Measurements from ENCODE around the gene RHBDD1.

RHBDD1 gene

DNA sequence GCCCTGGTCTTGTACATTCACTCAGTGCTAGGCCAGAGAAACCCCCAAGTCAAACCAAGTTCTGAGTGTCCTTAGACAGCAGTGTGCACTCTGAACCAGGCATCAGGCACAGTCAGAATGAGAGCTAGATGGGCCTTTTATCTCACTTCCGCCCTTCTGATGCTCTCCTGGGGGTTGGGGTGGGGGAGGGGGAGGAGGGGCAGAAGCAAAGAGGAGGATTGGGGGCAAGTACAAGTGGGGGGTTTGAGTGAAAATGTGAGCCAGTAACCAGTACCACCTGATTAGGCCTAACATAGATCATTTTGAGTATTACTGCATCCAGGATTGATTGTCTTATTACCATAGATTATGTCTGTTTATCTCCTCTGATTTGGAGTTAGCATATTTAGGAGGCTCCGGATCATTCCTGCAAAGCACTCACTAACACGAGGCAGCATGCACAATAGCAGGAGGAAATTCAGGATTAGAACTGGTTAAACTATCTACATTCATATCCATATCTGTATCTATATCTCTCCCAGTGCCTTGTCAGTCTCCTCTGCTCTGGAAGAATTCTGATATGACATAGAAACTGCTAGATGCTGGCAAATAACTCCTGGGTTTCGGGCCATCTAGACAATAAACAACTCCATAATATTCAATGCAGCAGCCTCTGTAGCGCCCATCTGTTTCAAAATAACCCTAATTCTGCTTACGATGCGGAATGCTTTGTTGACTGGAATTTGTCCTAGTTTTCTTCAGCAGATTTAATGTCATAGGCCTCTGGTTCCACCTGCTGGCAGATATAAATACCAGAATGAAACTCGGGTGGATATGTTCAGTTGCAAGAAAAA is 149.1 kb downstream of the RHBDD1 start:
- H3K4me3 ChIP-seq (ENCODE audit: low read depth, low read length) = no peak overlapping the region
- peak; percentile 82 for DNase-seq (ENCODE audit: low read depth)
- in situ Hi-C loops (cut with HindIII; ENCODE audit: low sequenced_read_pairs) = loop anchor here (25.0 kb wide), 2 partner anchors 173 to 1323 kb away; no protein-coding TSS in a partner anchor
- TF ChIP-seq, protein P1, sequence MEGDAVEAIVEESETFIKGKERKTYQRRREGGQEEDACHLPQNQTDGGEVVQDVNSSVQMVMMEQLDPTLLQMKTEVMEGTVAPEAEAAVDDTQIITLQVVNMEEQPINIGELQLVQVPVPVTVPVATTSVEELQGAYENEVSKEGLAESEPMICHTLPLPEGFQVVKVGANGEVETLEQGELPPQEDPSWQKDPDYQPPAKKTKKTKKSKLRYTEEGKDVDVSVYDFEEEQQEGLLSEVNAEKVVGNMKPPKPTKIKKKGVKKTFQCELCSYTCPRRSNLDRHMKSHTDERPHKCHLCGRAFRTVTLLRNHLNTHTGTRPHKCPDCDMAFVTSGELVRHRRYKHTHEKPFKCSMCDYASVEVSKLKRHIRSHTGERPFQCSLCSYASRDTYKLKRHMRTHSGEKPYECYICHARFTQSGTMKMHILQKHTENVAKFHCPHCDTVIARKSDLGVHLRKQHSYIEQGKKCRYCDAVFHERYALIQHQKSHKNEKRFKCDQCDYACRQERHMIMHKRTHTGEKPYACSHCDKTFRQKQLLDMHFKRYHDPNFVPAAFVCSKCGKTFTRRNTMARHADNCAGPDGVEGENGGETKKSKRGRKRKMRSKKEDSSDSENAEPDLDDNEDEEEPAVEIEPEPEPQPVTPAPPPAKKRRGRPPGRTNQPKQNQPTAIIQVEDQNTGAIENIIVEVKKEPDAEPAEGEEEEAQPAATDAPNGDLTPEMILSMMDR (IDR thresholded peaks at IDR 0.05; ENCODE audit: low read depth, low read length, missing control alignments) = peak; percentile 62

DNA sequence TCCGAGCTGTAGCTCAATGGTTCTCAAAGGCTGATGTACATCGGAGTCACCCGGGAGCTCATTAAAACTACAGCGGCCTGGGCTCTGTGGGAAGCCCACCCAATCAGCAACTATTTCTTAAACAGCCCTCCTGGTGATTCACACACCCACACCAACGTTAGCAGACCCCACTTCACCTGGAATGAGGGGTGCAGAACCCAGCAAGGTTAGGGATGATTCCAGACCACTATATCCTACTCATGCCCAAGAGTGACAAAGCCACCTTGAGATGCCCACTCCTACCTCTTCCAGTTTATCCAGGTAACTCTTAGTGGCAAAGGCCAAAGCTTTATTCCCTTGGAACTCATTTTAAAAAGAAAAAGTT is 149.7 kb downstream of the RHBDD1 start:
- H3K4me3 ChIP-seq (ENCODE audit: low read depth, low read length) = no peak overlapping the region
- TF ChIP-seq, protein P1 (IDR thresholded peaks at IDR 0.05; ENCODE audit: low read depth, low read length, missing control alignments) = no peak
- DNase-seq (ENCODE audit: low read depth) = no peak
- in situ Hi-C loops (cut with HindIII; ENCODE audit: low sequenced_read_pairs) = loop anchor here (25.0 kb wide), 2 partner anchors 173 to 1323 kb away; no protein-coding TSS in a partner anchor

DNA sequence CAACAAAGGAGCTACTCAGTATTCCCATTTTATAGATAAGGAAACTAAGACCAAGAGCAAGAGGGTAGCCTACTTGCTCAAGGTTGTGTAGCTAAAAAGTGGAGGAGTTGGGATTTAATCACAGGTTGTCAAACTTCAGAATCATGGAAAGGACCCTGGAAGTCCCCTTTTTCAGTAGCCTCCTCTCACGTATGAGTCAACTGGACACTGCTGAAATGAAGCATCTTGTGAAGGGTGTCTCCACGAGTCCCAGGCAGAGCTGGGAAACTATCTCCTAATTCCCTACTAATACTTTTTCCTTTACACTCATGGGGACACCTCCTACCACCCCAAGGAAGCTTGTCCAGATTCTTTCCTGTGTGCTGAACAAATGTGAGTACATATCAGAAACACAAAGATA is 155.8 kb downstream of the RHBDD1 start:
- in situ Hi-C loops (cut with HindIII; ENCODE audit: low sequenced_read_pairs) = loop anchor here (25.0 kb wide), 2 partner anchors 179 to 1329 kb away; no protein-coding TSS in a partner anchor
- no peak overlapping the region for H3K4me3 ChIP-seq (ENCODE audit: low read depth, low read length)

DNA sequence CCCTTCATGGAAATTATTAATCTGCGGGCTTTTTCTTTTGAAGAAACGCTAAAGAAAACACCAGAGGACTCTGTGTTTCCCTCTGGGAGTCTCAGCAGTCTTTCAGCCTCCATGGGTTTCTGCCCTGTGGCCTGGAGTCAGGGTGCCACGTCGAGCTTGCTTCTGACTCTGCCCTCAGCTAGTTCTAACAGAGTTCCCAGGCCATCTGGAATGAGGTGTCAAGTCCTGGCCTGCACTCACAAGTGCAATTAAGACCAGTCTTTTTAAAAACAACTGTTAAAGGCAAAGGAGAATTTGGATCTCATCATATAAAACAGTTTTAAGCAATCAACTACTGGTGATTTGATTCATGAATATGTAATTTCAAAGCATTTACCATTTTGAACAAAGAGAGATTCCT is 157.3 kb downstream of the RHBDD1 start:
- TF ChIP-seq, protein P1 (IDR thresholded peaks at IDR 0.05; ENCODE audit: low read depth, low read length, missing control alignments) = no peak
- no peak for DNase-seq (ENCODE audit: low read depth)
- no peak overlapping the region for H3K4me3 ChIP-seq (ENCODE audit: low read depth, low read length)
- in situ Hi-C loops (cut with HindIII; ENCODE audit: low sequenced_read_pairs) = loop anchor here (25.0 kb wide), 2 partner anchors 181 to 1331 kb away; no protein-coding TSS in a partner anchor

More for the DNA sequence above, 155.8 kb downstream of the RHBDD1 start:
- DNase-seq (ENCODE audit: low read depth) = no peak
- TF ChIP-seq, protein P1 (IDR thresholded peaks at IDR 0.05; ENCODE audit: low read depth, low read length, missing control alignments) = no peak

DNA sequence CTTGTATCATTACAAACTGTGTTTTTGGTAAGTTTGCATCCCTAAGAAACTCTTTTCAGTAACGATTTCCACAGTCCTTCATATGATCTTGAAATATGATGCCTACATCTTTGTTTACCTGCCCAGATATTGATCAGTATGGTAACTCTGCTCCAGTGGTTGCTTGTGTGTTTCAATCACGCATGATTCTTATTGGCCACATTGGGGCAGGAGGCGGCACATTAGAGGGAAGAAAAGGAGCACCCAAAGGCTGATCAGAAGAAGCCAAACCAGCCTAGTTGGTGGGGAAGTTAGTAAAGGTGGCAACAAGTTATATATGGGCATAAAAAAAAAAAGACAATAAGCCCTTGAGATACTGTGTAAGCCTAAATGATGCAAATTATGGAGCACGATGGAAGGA is 158.9 kb downstream of the RHBDD1 start:
- in situ Hi-C loops (cut with HindIII; ENCODE audit: low sequenced_read_pairs) = loop anchor here (25.0 kb wide), 2 partner anchors 182 to 1332 kb away; no protein-coding TSS in a partner anchor
- no peak overlapping the region for H3K4me3 ChIP-seq (ENCODE audit: low read depth, low read length)
- TF ChIP-seq, protein P1 (IDR thresholded peaks at IDR 0.05; ENCODE audit: low read depth, low read length, missing control alignments) = peak; percentile 19
- DNase-seq (ENCODE audit: low read depth) = no peak

DNA sequence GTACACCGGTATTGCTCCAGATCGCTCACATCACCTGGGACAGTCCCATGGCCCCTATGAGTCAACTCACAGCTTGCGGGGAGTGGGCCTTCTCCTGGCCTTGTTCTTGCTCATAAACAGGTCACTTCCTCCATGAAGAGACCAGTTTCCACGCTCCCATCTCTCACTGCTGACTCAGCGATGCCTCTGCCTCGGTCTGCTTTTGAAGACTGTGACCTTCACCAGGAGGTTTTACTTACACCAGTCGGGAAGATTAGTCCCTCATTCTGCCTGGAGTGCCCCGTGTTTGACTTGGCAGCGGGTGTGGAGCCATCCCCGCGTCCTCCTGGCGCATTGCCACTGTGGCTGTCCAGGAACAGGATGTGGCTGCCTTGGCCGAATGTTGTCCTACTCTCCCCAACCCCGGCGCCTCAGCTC is 159.8 kb downstream of the RHBDD1 start:
- in situ Hi-C loops (cut with HindIII; ENCODE audit: low sequenced_read_pairs) = loop anchor here (25.0 kb wide), 2 partner anchors 183 to 1333 kb away; no protein-coding TSS in a partner anchor
- TF ChIP-seq, protein P1 (IDR thresholded peaks at IDR 0.05; ENCODE audit: low read depth, low read length, missing control alignments) = no peak
- H3K4me3 ChIP-seq (ENCODE audit: low read depth, low read length) = no peak overlapping the region
- peak; percentile 79 for DNase-seq (ENCODE audit: low read depth)

Measured in astrocyte of the cerebellum (primary cell).